ENCODE results near the gene ZNF598.

- TF ChIP-seq POLR2AphosphoS5 (IDR thresholded peaks at IDR 0.05; ENCODE audit: low read depth) (peak; percentile 79), CTCF (conservative IDR thresholded peaks at IDR 0.05; ENCODE audit: low read depth in 2 of 2) (peak in 1 of 2 experiments; percentile 16; a peak in 1 of 4 replicates), NANOG (IDR thresholded peaks at IDR 0.05; ENCODE audit: borderline replicate concordance) (no peak), EZH2phosphoT487 (IDR thresholded peaks at IDR 0.05; ENCODE audit: unreplicated experiment) (no peak)
Observed at GRCh38 chr16:2047330-2048115, 37.9 kb upstream of the ZNF598 start, which contains the start of the genes NTHL1 and TSC2.

Data from GM23338 (cell line).